ENCODE data around the gene SGPL1.

- no peak for TF ChIP-seq SIRT6 (IDR thresholded peaks at IDR 0.05; ENCODE audit: low read length)
- TF ChIP-seq JUN (IDR thresholded peaks at IDR 0.05; ENCODE audit: low read depth, low read length) = no peak
- no peak for TF ChIP-seq TAF1 (IDR thresholded peaks at IDR 0.05; ENCODE audit: low read depth, low read length)
Measured at GRCh38 chr10:70902661-70903261, 87.0 kb downstream of the SGPL1 start.
